Endometrial microvascular endothelial cells (primary cell): Measurements from ENCODE around the gene SLC38A4. TPM values are rescaled to one million over a fixed set of nuclear protein-coding genes. Genes with fewer than 3 reads are reported as not detected.

Experiments used
- in situ Hi-C: cut with HindIII; loops from 2 replicates; pipeline ENCODE4 v1.10.0; 2017; ENCODE audit warnings: low sequenced_read_pairs, low pct_unique_long_range_greater_than_20kb; ENCODE audit errors: inconsistent ontology term
- total RNA-seq: library from RNA; depleted of rRNA; stranded (reverse); fragments of >200 nt; gene quantifications from one replicate; pipeline ENCODE4 v1.2.3, GENCODE V29; 2015; ENCODE audit errors: inconsistent ontology term

The SLC38A4 gene
- total RNA-seq, 1 donor from 2014 or later: not detected

DNA sequence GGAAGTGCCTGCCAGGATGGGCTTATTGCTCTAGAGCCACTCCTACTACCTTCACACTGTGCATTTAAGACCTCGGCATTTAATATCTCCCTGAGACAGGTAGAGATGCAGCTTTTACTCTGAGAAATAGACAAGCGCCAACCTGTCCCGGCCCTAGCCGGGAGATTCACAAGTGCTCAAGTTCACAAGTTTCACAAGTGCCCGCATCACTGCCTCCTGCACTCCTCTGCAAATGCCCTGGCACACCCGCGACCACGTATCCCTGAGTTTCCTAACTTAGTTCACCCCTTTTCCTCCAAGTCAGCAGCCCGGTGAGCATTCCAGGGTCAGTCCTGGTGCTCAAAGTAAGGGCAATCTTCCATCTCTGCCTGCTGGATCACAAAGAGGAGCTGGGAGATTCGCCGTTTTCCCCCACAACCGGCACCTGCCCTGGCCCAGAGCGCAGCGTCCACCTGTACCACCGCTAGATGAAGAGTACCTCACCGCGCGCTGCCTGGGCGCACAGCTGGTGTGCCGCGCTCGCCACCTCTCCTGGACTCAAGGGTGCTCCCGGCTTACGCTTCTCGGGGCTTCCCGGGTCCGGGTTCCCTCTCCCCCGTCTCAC is 5.0 kb upstream of the SLC38A4 start:
- in situ Hi-C loops: no loop called here

DNA sequence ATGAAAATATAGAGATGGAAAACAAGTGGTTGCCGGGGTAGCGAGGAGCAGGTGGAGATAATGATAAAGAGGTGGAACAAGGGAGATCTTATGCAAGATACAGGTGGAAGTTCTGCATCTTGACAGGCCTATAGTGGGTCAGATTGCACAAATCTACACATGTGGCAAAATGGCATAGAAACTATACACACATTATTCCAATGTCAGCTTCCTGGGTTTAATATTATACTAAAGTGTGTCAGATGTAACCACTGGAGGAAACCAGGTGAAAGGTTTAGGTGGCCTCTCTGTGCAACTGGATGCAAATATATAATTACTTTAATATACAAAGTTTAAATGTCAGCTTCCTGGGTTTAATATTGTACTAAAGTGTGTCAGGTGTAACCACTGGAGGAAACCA is 1.1 kb downstream of the SLC38A4 start:
- in situ Hi-C loops: no loop called here

DNA sequence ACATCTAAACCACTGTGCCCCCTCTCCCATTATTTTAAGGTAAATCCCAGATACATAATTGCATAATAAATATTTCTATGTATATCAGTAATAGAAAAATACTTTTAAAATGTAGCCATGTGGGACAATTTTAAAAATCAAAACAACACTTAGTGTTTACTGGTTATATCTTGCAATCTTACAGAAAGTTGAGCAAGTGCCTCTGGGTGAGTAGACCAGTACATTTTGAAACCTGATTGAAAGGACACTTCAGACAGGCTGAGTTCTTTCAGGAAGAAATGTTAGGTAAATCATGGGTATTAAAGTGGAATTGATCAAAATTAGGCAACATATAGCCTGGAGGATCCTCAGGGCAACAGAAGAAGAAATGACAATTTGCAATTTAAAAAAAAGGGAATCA is 7.2 kb downstream of the SLC38A4 start:
- in situ Hi-C loops: no loop called here

DNA sequence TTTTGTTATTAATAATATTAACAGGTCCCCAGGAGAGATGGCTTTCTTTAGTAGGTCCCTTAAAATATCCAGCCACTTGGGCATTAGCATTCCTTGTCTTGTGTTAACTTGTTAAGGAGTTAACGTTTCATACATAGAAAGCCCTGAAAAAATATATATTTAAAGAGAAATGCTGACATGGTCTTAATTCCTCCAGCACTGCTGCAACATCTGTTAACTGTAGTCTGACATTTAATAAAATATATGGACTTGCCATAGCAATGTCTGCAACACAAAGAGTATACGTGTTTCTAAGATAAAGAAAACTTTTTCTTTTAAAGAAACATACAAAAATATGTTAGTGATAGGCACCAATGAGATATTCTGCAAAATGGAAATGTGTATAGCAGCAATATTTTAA is 10.0 kb downstream of the SLC38A4 start:
- in situ Hi-C loops: no loop called here

- in situ Hi-C loops: no loop called here
Measured at GRCh38 chr12:46814143-46814542, 11.7 kb downstream of the SLC38A4 start.

GRCh38 chr12:46811185-46811584 is 14.6 kb downstream of the SLC38A4 start:
- in situ Hi-C loops: no loop called here

DNA sequence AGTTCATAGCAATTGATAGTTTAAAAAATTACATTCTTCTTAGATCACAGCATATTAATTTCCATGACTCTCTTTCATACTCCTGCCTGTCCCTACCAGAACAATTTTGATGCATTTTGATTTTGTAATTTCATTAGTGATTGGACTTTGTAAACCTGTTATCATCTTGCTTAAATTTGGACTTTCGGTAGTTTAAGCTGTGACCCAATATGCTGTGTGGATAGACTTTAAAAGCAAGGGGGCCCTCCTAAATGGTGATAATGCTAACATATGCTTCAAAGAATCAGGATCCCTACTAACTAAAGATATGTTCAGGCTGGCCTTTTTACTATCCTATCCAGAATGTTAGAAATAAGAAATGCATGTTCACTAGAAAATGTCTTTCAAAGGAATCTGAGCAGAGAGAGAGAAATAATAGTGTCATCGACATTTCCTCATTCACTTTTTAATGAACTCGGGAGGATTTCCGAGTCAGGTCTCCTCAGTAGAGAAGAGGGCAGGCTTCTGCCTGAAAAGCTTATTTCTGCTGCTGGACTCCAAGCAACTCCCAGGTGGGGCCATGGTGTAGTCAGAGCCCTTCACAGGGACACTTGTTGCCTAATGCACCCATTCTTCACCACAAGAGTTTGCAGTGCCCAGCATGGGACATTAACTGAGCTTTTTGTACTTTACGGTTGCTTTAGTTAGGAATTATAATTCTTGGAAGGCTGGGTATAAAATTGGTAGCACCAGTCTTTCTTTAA is 16.7 kb downstream of the SLC38A4 start:
- in situ Hi-C loops: no loop called here

DNA sequence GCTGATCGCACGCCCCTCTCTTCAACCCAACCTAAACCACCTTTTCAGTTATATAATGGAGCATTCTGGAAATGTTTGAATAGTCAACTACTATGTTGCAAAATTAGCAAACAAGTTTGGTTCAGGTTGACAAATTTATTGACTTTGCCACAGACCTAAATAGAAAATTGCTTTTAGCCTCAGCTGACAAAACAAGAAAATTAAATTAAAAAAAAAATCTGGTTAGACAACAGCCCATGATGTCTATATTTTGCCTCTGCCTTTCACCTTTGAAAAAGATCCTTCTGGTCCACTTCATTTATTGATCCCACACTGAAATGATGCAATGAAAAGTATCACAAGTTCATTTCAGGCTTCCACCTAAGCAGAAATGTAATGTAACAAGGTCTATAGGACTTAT is 17.5 kb downstream of the SLC38A4 start:
- in situ Hi-C loops: no loop called here

GRCh38 chr12:46804054-46804453 is 21.7 kb downstream of the SLC38A4 start:
- in situ Hi-C loops: no loop called here

DNA sequence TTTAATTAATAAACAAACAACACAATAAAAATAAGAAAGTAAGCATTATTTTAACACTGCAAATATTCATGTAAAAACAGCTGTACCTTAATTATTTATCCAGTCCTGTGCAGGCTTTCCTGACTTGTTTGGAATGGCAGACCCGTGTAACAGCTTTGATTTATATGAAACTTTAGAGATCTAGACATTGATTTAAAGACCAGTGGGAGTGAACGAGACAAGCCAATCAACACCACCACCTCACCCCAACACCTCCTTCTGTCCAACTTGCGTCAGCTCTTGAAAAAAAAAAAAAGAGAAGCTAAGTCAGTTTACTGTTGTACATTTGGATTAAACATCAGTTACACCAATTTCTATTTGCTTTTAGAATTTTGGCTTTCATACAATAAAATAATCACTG is 22.3 kb downstream of the SLC38A4 start:
- in situ Hi-C loops: no loop called here

DNA sequence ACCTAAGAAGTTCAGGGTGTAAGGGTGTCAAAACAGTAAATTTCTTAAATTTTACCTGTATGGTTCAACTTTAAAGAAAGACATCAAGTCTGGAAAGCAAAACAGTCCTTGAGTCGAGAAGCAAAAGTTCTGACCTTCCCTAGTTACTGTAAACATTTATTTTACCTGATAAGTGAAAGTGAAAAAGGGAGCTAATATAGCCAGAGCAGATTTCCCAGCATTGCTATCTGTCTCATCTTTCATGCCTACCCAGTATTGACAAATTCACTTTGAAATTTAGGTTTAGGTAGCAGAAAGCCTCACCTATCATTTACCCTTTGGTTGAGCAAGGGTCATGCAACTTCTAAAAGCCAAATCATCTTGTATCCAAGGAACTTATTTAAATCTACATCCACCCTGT is 24.5 kb downstream of the SLC38A4 start:
- in situ Hi-C loops: no loop called here

DNA sequence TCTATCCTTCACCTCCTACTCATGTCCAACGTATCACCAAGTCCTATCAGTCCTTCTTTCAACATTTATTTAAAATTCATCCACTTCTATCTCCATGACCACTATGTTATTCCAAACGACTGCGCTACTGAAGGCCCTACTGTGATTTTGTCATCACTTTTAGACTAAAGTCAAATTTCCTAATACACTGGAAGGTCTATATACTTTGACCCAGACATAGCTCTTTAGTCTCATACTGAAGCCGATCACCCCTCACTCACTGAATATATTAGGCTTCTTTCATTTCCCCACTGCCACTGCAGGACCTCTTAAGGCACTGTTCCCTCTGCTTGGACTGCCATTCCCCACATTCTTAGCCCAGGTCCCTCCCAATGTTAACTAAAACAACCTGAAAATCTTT is 25.6 kb downstream of the SLC38A4 start:
- in situ Hi-C loops: no loop called here

GRCh38 chr12:46798648-46799047 is 27.1 kb downstream of the SLC38A4 start:
- in situ Hi-C loops: no loop called here

DNA sequence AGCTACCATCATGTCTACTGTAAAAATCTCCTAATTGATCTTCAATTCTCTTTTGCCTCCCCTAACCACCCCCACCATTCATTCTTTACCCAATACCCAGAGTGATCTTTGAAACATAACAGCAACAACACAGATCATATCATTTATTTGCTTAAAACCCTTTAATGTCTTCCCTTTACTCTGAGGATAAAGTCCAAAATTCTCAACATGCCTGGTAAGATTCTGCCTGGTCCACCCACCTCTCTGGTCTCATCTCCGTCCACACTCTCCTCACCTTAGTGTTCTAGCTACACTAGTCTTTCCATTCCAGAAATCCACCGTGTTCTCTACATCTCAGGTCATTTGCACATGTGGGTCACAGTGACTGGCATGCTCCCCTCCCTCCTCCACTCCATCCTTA is 27.7 kb downstream of the SLC38A4 start:
- in situ Hi-C loops: no loop called here

DNA sequence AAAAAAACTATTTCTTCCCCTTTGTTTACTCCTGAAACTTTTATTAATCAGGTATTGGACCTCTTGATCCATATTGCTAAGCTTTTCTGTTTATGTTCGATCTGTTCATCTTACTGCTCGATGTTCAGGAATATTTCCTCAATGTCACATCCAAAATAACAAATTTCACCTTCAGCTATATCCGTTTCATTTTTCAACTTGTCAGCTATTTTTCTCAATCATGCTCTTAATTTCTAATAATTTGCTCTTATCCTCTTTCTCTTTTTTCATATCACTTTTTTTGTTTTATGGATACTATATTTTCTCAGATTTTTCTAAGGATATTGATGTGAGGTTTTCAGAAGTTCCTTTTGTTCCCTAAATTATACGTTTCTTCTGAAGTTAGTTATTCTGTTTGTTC is 29.8 kb downstream of the SLC38A4 start:
- in situ Hi-C loops: no loop called here

DNA sequence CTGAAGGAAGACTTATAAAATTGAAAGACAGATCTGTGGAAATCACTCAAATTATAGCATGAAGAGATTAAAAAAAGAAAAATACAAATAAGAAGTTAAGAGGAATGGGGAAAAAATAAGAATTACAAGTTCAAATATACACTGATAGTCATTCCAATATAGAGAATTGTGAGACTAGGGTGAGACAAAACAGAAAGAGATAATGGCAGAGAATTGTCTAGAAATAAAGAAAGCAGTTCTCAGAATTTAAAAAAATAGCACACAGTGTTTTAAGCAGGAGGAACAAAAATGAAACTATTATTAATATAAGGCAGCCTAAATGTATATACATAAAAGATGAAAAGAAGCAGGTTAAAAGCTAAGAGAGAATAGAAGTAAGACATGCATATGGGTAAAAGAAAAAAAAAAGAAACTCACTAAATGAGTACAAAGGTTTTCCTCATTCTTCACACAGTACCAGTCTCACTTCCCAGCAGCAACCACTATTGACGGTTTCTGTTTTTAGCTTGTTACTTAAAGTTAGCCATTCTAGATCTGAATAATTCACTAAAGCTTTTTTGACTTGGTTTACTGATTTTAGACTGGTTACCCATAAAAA is 31.1 kb downstream of the SLC38A4 start:
- in situ Hi-C loops: no loop called here

DNA sequence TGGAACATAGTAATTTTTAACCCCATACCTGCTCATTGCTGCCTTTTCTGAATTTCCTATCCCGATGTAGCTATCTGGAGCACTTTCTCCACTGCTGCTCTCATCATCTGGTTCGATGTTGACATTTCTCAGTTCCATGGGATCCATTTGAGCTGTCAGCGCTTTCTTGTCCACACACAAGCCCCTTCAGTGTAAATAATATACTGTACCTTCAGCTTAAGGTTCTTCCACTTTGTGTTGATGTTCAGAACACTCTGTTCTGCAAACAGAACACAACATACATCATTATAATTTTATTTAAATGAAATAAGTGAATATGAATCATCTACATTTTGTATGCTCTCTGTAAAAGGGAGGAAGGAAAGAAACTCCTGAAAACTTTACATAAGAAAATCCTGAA is 32.9 kb downstream of the SLC38A4 start:
- in situ Hi-C loops: no loop called here

GRCh38 chr12:46790066-46790465 is 35.7 kb downstream of the SLC38A4 start:
- in situ Hi-C loops: no loop called here

GRCh38 chr12:46788072-46788887 is 37.5 kb downstream of the SLC38A4 start:
- in situ Hi-C loops: no loop called here
